Endothelial cell of umbilical vein (primary cell): ENCODE data around the gene SHC4. TPM values are rescaled to one million over a fixed set of nuclear protein-coding genes. Genes with fewer than 3 reads are reported as not detected.

Source experiments
- BruUV-seq: library from RNA; stranded (reverse); fragments of 400-500 nt; replicated peaks from 2 replicates; lab custom pipeline; 2021; lab: Mats Ljungman, UMichigan
- CTCF ChIA-PET: fragments of 300-600, 350-600 bp; sonication (Branson Sonifier 250); formaldehyde crosslinking; loops from one replicate; lab custom pipeline; 2021; ENCODE audit warnings: antibody characterized with exemption, inconsistent platforms; lab: Charles Lee
- POLR2A ChIA-PET: fragments of 300-600, 350-600 bp; sonication (Branson Sonifier 250); formaldehyde crosslinking; loops from one replicate; lab custom pipeline; 2021; ENCODE audit warnings: antibody characterized with exemption, inconsistent platforms; lab: Charles Lee
- DNase-seq: peaks from one replicate; pipeline ENCODE4 v3.0.0-alpha.2; 2011; ENCODE audit warnings: low read depth, low spot score
- FAIRE-seq: peaks from 2 replicates; lab custom pipeline; 2011; peaks lifted over from hg19 to GRCh38; lab: Jason Lieb, UNC
- H2AFZ ChIP-seq: 2 replicates; pipeline ENCODE4 v1.6.0; 2012; ENCODE audit warnings: low read depth, low read length, control low read depth, inconsistent platforms
- H3K27ac ChIP-seq: 2 replicates; pipeline ENCODE4 v1.5.1; 2011; ENCODE audit warnings: low read depth, mild to moderate bottlenecking, control low read depth, low read length, moderate library complexity; ENCODE audit not compliant: insufficient read depth
- H3K27me3 ChIP-seq, 2 experiments: 2 replicates each; pipeline versions ENCODE4 v1.6.0 to v1.6.1; 2011; ENCODE audit warnings: low read length in 2 of 2, mixed read lengths in 1 of 2; ENCODE audit not compliant: control insufficient read depth in 2 of 2, insufficient read depth in 2 of 2
- H3K36me3 ChIP-seq, 2 experiments: 2 replicates in 1 of 2; 3 replicates in 1 of 2; pipeline ENCODE4 v1.5.1; 2011; ENCODE audit warnings: low read length in 2 of 2, mild to moderate bottlenecking in 1 of 2, moderate library complexity in 1 of 2; ENCODE audit not compliant: control insufficient read depth in 2 of 2, insufficient read depth in 2 of 2; ENCODE audit errors: extremely low read depth in 1 of 2
- H3K4me1 ChIP-seq: 3 replicates; pipeline ENCODE4 v1.5.1; 2011; ENCODE audit warnings: mild to moderate bottlenecking, low read length; ENCODE audit not compliant: control insufficient read depth, insufficient read depth; ENCODE audit errors: extremely low read depth
- H3K4me2 ChIP-seq: 2 replicates; pipeline ENCODE4 v1.6.1; 2011; ENCODE audit warnings: low read length, control low read depth, mixed read lengths; ENCODE audit not compliant: insufficient read depth
- H3K4me3 ChIP-seq, 3 experiments: fragments of 200-600 bp in 1 of 3; sonication (generic), shearing (Covaris generic) in 1 of 3; replicated peaks in 1 of 3; 2 replicates each; pipeline ENCODE4 v1.5.1; 2011 to 2016; ENCODE audit warnings: control low read depth in 3 of 3, low read length in 3 of 3, mild to moderate bottlenecking in 2 of 3, inconsistent platforms in 1 of 3, low read depth in 1 of 3, moderate library complexity in 1 of 3; ENCODE audit not compliant: insufficient read depth in 1 of 3
- H3K79me2 ChIP-seq: 2 replicates; pipeline ENCODE4 v1.6.0; 2012; ENCODE audit warnings: low read length, inconsistent platforms; ENCODE audit not compliant: control insufficient read depth, insufficient read depth
- H3K9ac ChIP-seq: replicated peaks from 2 replicates; pipeline ENCODE3; 2011; ENCODE audit warnings: low read length, control low read depth; ENCODE audit not compliant: insufficient read depth; ENCODE audit errors: extremely low read depth
- H3K9me1 ChIP-seq: replicated peaks from 3 replicates; pipeline ENCODE4 v1.6.0; 2011; ENCODE audit warnings: mild to moderate bottlenecking, low read length; ENCODE audit not compliant: control insufficient read depth, insufficient read depth; ENCODE audit errors: extremely low read depth
- H3K9me3 ChIP-seq: replicated peaks from 2 replicates; pipeline ENCODE4 v1.5.1; 2012; ENCODE audit warnings: low read length, inconsistent platforms; ENCODE audit not compliant: control insufficient read depth, insufficient read depth
- H4K20me1 ChIP-seq: replicated peaks from 2 replicates; pipeline ENCODE3; 2011; ENCODE audit warnings: mild to moderate bottlenecking, low read length; ENCODE audit not compliant: control insufficient read depth, insufficient read depth; ENCODE audit errors: extremely low read depth
- CTCF ChIP-seq, 2 donors: IDR thresholded peaks; 1 replicate in 1 of 2; 2 replicates in 1 of 2; pipeline ENCODE4 v1.5.1; 2011; ENCODE audit warnings: low read length in 2 of 2, mild to moderate bottlenecking in 2 of 2, moderate library complexity in 2 of 2, control low read depth in 1 of 2, inconsistent platforms in 1 of 2, low read depth in 1 of 2; ENCODE audit not compliant: insufficient read depth in 1 of 2; ENCODE audit errors: extremely low read depth in 1 of 2
- EZH2 ChIP-seq: IDR thresholded peaks from 2 replicates; pipeline ENCODE4 v1.6.1; 2012; ENCODE audit warnings: borderline replicate concordance, low read depth, mild to moderate bottlenecking, moderate library complexity, low read length, inconsistent platforms; ENCODE audit not compliant: severe bottlenecking
- FOS ChIP-seq: IDR thresholded peaks from 2 replicates; pipeline ENCODE4 v1.6.1; 2011; ENCODE audit warnings: mild to moderate bottlenecking, low read length, moderate library complexity, borderline replicate concordance; ENCODE audit not compliant: insufficient read depth
- GATA2 ChIP-seq: IDR thresholded peaks from 2 replicates; pipeline ENCODE4 v1.7.0; 2011; ENCODE audit warnings: low read depth, mild to moderate bottlenecking, moderate library complexity, mixed read lengths, low read length; ENCODE audit not compliant: insufficient read length, insufficient read depth
- JUN ChIP-seq: IDR thresholded peaks from 2 replicates; pipeline ENCODE4 v1.6.1; 2011; ENCODE audit warnings: borderline replicate concordance, low read depth; ENCODE audit not compliant: insufficient read length, insufficient read depth
- MAX ChIP-seq: IDR thresholded peaks from 2 replicates; pipeline ENCODE4 v1.6.1; 2011; ENCODE audit not compliant: insufficient read depth, insufficient read length
- MYC ChIP-seq: IDR thresholded peaks from one replicate; pipeline ENCODE4 v1.6.1; 2011; ENCODE audit warnings: mild to moderate bottlenecking, low read depth, low read length
- POLR2A ChIP-seq: IDR thresholded peaks from 2 replicates; pipeline ENCODE4 v1.6.1; 2012; ENCODE audit warnings: low read depth, mild to moderate bottlenecking, control low read depth, low read length
- POLR2AphosphoS5 ChIP-seq: IDR thresholded peaks from 2 replicates; pipeline ENCODE4 v1.6.1; 2012; ENCODE audit warnings: low read depth, mild to moderate bottlenecking, control low read depth, low read length, moderate library complexity; ENCODE audit not compliant: insufficient read depth
- dilution Hi-C: fragments of 300-500 bp; cut with MboI; formaldehyde crosslinking; loops from one replicate; pipeline ENCODE4 v1.15.0; 2019; ENCODE audit warnings: low sequenced_read_pairs; ENCODE audit not compliant: extremely low pct_ligation_motif_present
- intact Hi-C: fragments of 100-400 bp; cut with micrococcal nuclease; formaldehyde crosslinking; loops from one replicate; pipeline ENCODE4 v1.10.0; 2022
- polyA plus RNA-seq, 4 experiments: library from polyadenylated mRNA; depleted of rRNA in 3 of 4; stranded (reverse) in 3 of 4; unstranded in 1 of 4; fragments of >200 nt; gene quantifications; 2 replicates each; pipeline versions ENCODE4 v1.2.1 to v1.2.3, GENCODE V29; 2011 to 2012; ENCODE audit warnings: missing spikeins in 1 of 4
- total RNA-seq: library from RNA; stranded (reverse); gene quantifications from 2 replicates; pipeline ENCODE4 v1.2.3, GENCODE V29; 2021

The SHC4 gene
- total and polyA plus RNA-seq, 2 donors (not counting 3 experiments of a cell fraction or from before 2014, with no cell fraction given), result 0.20 TPM; not detected in 1

GRCh38 chr15:48802257-48802656, 161.5 kb downstream of the SHC4 start:
- Histone ChIP-seq H3K4me3 (no peak overlapping the region), H3K27ac (no peak overlapping the region), H3K4me2 (no peak overlapping the region), H3K36me3 (no peaks in the 10 kb centered on the region), H3K9ac (no peak overlapping the region), H3K9me1 (no peaks in the 10 kb centered on the region), H3K9me3 (no peaks in the 10 kb centered on the region), H2AFZ (no peak overlapping the region), H3K27me3 (no peaks in the 10 kb centered on the region), H3K79me2 (peaks cover 24% of the 10 kb centered on the region), H3K4me1 (no peaks in the 10 kb centered on the region), H4K20me1 (no peaks in the 10 kb centered on the region)
- FAIRE-seq (no peak), DNase-seq (no peak)
- CTCF ChIA-PET, result interaction anchor here (0.8 to 5.0 kb wide), 8 partner anchors 8 to 450 kb away, joined by 3 to 91 read pairs (median 10); partner anchors contain the start of gene CEP152
- dilution Hi-C loops (no loop called here), intact Hi-C loops (no loop called here)
- no peak for TF ChIP-seq JUN
- TF ChIP-seq POLR2A, result no peak
- TF ChIP-seq MAX, result no peak
- TF ChIP-seq POLR2AphosphoS5, result no peak
- TF ChIP-seq MYC, result no peak
- no peak for TF ChIP-seq GATA2
- no peak for TF ChIP-seq EZH2
- TF ChIP-seq FOS, result no peak
- TF ChIP-seq CTCF (IDR thresholded peaks at IDR 0.05; ENCODE audit: extremely low read depth in 1 of 2, insufficient read depth in 1 of 2, low read depth in 1 of 2, low read length in 2 of 2), result no peak
- no TSS peak for BruUV-seq
- POLR2A ChIA-PET, result no interaction called here
